PC-9 (cell line): ENCODE results near the gene CCER1. TPM values are rescaled to one million over a fixed set of nuclear protein-coding genes. Genes with fewer than 3 reads are reported as not detected.

Source experiments
- BruUV-seq: library from RNA; stranded (reverse); fragments of 400-500 nt; replicated peaks from 2 replicates; lab custom pipeline; 2021; lab: Mats Ljungman, UMichigan
- CTCF ChIA-PET: fragments of 300-600 bp; sonication (Branson Sonifier 250); formaldehyde crosslinking; loops from one replicate; lab custom pipeline; 2022; ENCODE audit warnings: antibody characterized with exemption; lab: Charles Lee
- POLR2A ChIA-PET: fragments of 300-600 bp; sonication (Branson Sonifier 250); formaldehyde crosslinking; loops from one replicate; lab custom pipeline; 2022; ENCODE audit warnings: antibody characterized with exemption; ENCODE audit not compliant: unreplicated experiment; lab: Charles Lee
- DNase-seq, 2 experiments: peaks; one replicate each; pipeline versions ENCODE4 v3.0.0 to v3.0.0-alpha.2; 2015 to 2022; ENCODE audit warnings: mixed read lengths in 1 of 2
- H2AFZ ChIP-seq: fragments of 200-600 bp; sonication (generic); 2 replicates; pipeline ENCODE4 v1.8.1; 2017; ENCODE audit warnings: antibody characterized with exemption
- H3F3A ChIP-seq: fragments of 200-600 bp; sonication (generic); 2 replicates; pipeline ENCODE4 v1.8.1; 2017; ENCODE audit warnings: antibody characterized with exemption, mild to moderate bottlenecking, low read depth; ENCODE audit not compliant: insufficient read depth
- H3K27ac ChIP-seq: fragments of 200-600 bp; sonication (generic); 2 replicates; pipeline ENCODE4 v1.6.1; 2016; ENCODE audit warnings: mixed run types
- H3K27me3 ChIP-seq: fragments of 200-600 bp; sonication (generic); 2 replicates; pipeline ENCODE4 v1.6.1; 2016; ENCODE audit warnings: low read depth, mixed run types; ENCODE audit not compliant: insufficient read depth
- H3K36me3 ChIP-seq: fragments of 200-600 bp; sonication (generic); 2 replicates; pipeline ENCODE4 v1.6.1; 2016; ENCODE audit warnings: low read depth, mixed run types
- H3K4me1 ChIP-seq: fragments of 200-600 bp; sonication (generic); replicated peaks from 2 replicates; pipeline ENCODE4 v1.6.1; 2016; ENCODE audit warnings: mixed run types; ENCODE audit not compliant: insufficient read depth
- H3K4me2 ChIP-seq: fragments of 200-600 bp; sonication (generic); 2 replicates; pipeline ENCODE4 v1.6.1; 2017; ENCODE audit warnings: mixed run types
- H3K4me3 ChIP-seq: fragments of 200-600 bp; sonication (generic); 2 replicates; pipeline ENCODE4 v1.6.1; 2016; ENCODE audit warnings: mixed run types
- H3K79me2 ChIP-seq: fragments of 200-600 bp; sonication (generic); 2 replicates; pipeline ENCODE4 v1.6.1; 2017; ENCODE audit warnings: low read depth, mixed run types
- H3K9me2 ChIP-seq: fragments of 200-600 bp; sonication (generic); 2 replicates; pipeline ENCODE4 v1.8.1; 2017; ENCODE audit warnings: mild to moderate bottlenecking; ENCODE audit not compliant: insufficient read depth
- H3K9me3 ChIP-seq: fragments of 200-600 bp; sonication (generic); 2 replicates; pipeline ENCODE4 v1.8.1; 2016; ENCODE audit warnings: low read depth; ENCODE audit not compliant: insufficient read depth
- H4K20me1 ChIP-seq: fragments of 200-600 bp; sonication (generic); 2 replicates; pipeline ENCODE4 v1.8.1; 2017; ENCODE audit not compliant: insufficient read depth
- EZH2 ChIP-seq: fragments of 200-600 bp; sonication (generic); IDR thresholded peaks from 2 replicates; pipeline ENCODE4 v1.8.0; 2017; ENCODE audit warnings: antibody characterized with exemption, low read depth
- intact Hi-C: fragments of 100-400 bp; cut with micrococcal nuclease; formaldehyde crosslinking; loops from one replicate; pipeline ENCODE4 v1.10.0; 2022; ENCODE audit not compliant: unreplicated experiment
- total RNA-seq: library from RNA; stranded (reverse); gene quantifications from 2 replicates; pipeline ENCODE4 v1.2.3, GENCODE V29; 2021
- TF ChIP-seq, protein P1 (sequence below): fragments of 200-600 bp; sonication (generic); conservative IDR thresholded peaks from 2 replicates; pipeline ENCODE4 v1.6.1; 2017; ENCODE audit warnings: mixed run types, antibody characterized with exemption, mild to moderate bottlenecking, moderate library complexity

The CCER1 gene
- total RNA-seq, 1 experiment from 2014 or later, result not detected

DNA sequence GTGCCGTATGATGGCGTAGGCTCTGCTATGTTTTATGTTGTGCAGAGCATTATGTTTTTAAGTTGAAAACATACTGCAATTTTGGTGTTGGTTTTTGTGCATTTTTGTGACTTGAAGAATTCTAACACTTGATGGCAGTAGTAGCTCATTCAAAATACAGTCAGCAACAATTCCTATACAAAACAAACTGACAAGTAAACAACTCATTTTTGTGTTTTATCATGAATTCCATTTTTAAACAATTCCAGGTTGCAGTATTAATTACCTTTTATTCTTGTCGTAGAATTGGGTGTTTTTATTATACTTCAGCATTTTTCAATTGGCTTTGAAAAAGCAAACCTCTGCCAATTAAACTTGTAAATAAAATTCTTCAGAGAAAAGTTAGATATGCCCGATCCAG, 4.1 kb upstream of the CCER1 start:
- TF ChIP-seq, protein P1, sequence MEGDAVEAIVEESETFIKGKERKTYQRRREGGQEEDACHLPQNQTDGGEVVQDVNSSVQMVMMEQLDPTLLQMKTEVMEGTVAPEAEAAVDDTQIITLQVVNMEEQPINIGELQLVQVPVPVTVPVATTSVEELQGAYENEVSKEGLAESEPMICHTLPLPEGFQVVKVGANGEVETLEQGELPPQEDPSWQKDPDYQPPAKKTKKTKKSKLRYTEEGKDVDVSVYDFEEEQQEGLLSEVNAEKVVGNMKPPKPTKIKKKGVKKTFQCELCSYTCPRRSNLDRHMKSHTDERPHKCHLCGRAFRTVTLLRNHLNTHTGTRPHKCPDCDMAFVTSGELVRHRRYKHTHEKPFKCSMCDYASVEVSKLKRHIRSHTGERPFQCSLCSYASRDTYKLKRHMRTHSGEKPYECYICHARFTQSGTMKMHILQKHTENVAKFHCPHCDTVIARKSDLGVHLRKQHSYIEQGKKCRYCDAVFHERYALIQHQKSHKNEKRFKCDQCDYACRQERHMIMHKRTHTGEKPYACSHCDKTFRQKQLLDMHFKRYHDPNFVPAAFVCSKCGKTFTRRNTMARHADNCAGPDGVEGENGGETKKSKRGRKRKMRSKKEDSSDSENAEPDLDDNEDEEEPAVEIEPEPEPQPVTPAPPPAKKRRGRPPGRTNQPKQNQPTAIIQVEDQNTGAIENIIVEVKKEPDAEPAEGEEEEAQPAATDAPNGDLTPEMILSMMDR, result no peak
- no peak for TF ChIP-seq EZH2
- CTCF ChIA-PET, result interaction anchor here (1.4 kb wide), 1 partner anchor 14 kb away, joined by 5 read pairs; no protein-coding TSS in a partner anchor
- no TSS peak for BruUV-seq

DNA sequence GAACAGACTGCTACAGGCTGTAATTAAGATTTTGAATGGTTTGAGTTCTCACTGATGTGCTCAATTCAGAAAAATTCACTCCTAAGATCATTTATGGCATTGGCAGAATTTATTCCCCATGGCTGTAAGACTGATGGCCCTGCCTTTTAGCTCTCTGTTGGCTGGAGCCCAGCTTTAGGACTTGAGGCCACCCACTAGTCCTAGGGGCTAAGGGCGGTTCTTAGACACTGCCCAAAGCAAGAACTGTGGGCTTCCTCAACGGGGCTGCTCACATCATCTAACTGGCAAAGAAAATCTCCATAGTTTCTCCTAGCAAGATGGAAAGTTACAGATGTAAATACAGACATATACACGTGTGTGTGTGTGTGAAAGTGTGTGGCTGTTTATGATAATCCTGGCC, 3.4 kb upstream of the CCER1 start:
- H3K4me2 ChIP-seq, result no peak overlapping the region
- POLR2A ChIA-PET, result interaction anchor here (1.2 kb wide), 1 partner anchor 13 kb away, joined by 11 read pairs; no protein-coding TSS in a partner anchor

More for the DNA sequence above, 4.1 kb upstream of the CCER1 start:
- Histone ChIP-seq H3K4me2 (no peak overlapping the region), H2AFZ (no peak overlapping the region), H3K9me2 (no peaks in the 10 kb centered on the region), H3K27ac (no peak overlapping the region), H3F3A (no peaks in the 10 kb centered on the region), H3K4me1 (no peaks in the 10 kb centered on the region), H3K36me3 (no peaks in the 10 kb centered on the region), H3K79me2 (no peaks in the 10 kb centered on the region), H3K27me3 (no peaks in the 10 kb centered on the region), H3K9me3 (no peaks in the 10 kb centered on the region), H4K20me1 (no peaks in the 10 kb centered on the region), H3K4me3 (no peak overlapping the region)
- POLR2A ChIA-PET, result interaction anchor here (1.2 kb wide), 1 partner anchor 14 kb away, joined by 11 read pairs; no protein-coding TSS in a partner anchor
- DNase-seq, result no peak
- intact Hi-C loops, result loop anchor here (1.0 kb wide), 1 partner anchor 396 kb away; no protein-coding TSS in a partner anchor

DNA sequence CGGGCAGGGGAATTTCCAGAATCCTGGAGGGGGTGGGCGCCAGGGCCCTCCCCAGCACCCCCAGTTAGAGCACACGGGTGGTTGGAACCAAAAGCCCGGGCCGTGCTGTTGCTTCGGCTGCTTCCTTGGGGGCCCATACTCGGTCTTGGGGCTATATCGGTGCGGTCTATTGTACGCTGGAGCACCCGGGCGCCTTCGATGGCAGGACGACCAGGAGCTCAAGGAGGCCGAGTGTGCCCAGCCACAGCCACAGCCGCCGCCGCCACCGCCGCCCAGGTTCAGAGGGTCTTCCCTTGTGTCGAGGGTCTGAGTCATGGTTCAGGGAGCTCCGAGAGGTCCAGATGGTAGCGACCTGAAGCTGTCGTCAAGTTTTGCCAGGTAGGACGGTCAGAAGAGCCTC, 548 bp downstream of the CCER1 start:
- ChIA-PET CTCF (no interaction called here), POLR2A (no interaction called here)
- no peaks in the 10 kb centered on the region for H3K4me1 ChIP-seq
- no peaks in the 10 kb centered on the region for H3K9me3 ChIP-seq
- no peak overlapping the region for H3K4me2 ChIP-seq
- H3K4me3 ChIP-seq, result no peak overlapping the region
- no peaks in the 10 kb centered on the region for H3K27me3 ChIP-seq
- H3K9me2 ChIP-seq, result no peaks in the 10 kb centered on the region
- intact Hi-C loops, result no loop called here
- BruUV-seq, result no TSS peak
- no peaks in the 10 kb centered on the region for H3K36me3 ChIP-seq
- no peak overlapping the region for H3K27ac ChIP-seq
- no peaks in the 10 kb centered on the region for H3K79me2 ChIP-seq
- no peak for DNase-seq
- TF ChIP-seq, protein P1, result no peak
- no peak for TF ChIP-seq EZH2
- no peaks in the 10 kb centered on the region for H3F3A ChIP-seq
- no peak overlapping the region for H2AFZ ChIP-seq
- no peaks in the 10 kb centered on the region for H4K20me1 ChIP-seq

More for the DNA sequence above, 3.4 kb upstream of the CCER1 start:
- H4K20me1 ChIP-seq, result no peaks in the 10 kb centered on the region
- no peak overlapping the region; the same call in 1 of the 2 replicates for H2AFZ ChIP-seq
- TF ChIP-seq EZH2, result no peak
- TF ChIP-seq, protein P1, result no peak
- CTCF ChIA-PET, result no interaction called here
- H3F3A ChIP-seq, result no peaks in the 10 kb centered on the region
- H3K79me2 ChIP-seq, result no peaks in the 10 kb centered on the region
- H3K4me1 ChIP-seq, result no peaks in the 10 kb centered on the region
- H3K36me3 ChIP-seq, result no peaks in the 10 kb centered on the region
- H3K9me3 ChIP-seq, result no peaks in the 10 kb centered on the region
- H3K4me3 ChIP-seq, result no peak overlapping the region
- no peak overlapping the region for H3K27ac ChIP-seq
- DNase-seq, result no peak
- no TSS peak for BruUV-seq
- no peaks in the 10 kb centered on the region for H3K9me2 ChIP-seq
- H3K27me3 ChIP-seq, result no peaks in the 10 kb centered on the region
- intact Hi-C loops, result no loop called here
